HG03460 (cell line): ENCODE measurements around the gene PCDHGA9.
"Not testable (repeated sequence)": the region's sequence is repeated elsewhere in the genome, so short reads cannot be mapped to it uniquely, and the experiment has no call there.

Source experiments
- ATAC-seq: cut with Tn5 transposase; IDR thresholded peaks from one replicate; pipeline ENCODE4 v1.9.1; 2021; ENCODE audit not compliant: unreplicated experiment

PCDHGA9 gene

DNA sequence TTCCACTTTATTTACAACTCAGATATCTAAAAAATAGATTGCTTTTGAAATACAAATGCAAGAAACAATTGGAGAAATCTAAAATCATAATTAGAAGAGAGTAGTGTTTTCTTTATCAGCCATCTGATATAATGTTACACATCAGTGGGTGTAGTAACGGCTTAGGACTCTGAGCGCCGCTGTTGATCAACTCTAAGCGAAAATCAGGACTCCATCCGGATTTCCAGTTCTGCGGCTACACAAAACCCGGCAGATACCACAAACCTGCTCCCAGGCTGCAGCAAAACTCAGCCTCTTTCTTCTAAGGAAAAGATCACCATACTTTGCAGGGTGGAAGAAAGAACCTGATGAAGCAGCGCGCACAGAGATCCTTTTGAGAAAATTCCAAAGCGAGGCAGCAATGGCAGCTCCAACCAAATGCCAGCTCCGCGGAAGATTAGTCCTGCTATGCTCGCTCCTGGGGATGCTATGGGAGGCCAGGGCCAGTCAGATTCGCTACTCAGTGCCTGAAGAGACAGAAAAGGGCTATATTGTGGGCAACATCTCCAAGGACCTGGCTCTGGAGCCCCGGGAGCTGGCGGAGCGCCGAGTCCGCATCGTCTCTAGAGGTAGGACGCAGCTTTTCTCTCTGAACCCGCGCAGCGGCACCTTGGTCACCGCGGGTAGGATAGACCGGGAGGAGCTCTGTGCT is at the start of gene PCDHGA9:
Gene PCDHGA9, plus strand, starts transcription at position 226 of the 691 bp plus-strand sequence. Its CDS starts 175 bp downstream, at position 401.
- no peak for ATAC-seq

DNA sequence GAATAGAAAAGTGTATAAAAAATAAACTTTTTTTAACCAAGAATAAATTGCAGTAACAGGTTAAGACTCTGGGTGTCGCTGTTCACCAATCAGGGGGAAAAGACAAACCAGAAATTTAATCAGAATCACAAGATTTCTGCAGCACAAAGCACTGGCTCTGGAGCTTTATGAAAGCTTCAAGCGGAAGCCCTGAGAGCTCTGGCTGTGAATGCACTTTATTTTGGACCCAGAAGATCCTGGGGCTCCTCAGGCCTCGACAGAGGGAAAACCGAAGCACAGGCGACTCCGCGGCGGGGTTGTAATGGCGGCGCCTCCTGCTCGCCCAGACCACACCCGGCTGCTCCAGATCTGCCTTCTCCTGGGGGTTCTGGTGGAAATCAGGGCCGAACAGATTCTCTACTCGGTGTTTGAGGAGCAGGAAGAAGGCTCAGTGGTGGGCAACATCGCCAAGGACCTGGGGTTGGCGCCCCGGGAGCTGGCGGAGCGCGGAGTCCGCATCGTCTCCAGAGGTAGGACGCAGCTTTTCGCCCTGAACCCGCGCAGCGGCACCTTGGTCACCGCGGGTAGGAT is 47.6 kb upstream of the PCDHGA9 start, which contains the start of gene PCDHGA4:
Gene PCDHGA4, plus strand, starts transcription at position 122 of the 570 bp plus-strand sequence. Its CDS starts 87 bp downstream, at position 209.
- no peak for ATAC-seq

DNA sequence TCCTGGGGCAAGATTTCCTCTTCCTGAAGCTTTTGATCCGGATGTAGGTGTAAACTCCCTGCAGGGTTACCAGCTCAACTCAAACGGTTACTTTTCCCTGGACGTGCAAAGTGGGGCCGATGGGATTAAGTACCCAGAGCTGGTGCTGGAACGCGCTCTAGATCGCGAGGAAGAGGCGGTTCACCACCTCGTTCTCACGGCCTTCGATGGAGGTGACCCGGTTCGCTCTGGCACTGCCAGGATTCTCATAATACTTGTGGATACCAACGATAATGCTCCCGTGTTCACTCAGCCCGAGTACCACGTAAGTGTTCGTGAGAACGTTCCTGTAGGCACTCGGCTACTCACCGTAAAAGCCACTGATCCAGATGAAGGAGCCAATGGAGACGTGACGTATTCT is 46.9 kb upstream of the PCDHGA9 start:
- no peak for ATAC-seq

DNA sequence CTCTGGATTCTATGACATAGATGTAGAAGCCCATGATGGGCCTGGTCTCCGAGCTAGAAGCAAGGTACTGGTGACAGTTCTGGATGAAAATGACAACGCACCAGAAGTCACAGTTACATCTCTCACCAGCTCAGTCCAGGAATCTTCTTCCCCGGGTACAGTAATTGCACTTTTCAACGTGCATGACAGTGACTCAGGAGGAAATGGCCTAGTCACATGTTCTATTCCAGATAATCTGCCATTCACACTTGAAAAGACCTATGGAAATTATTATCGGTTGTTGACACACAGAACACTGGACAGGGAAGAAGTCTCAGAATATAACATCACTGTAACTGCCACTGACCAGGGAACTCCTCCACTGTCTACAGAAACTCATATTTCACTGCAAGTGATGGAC is 46.4 kb upstream of the PCDHGA9 start:
- ATAC-seq = no peak

DNA sequence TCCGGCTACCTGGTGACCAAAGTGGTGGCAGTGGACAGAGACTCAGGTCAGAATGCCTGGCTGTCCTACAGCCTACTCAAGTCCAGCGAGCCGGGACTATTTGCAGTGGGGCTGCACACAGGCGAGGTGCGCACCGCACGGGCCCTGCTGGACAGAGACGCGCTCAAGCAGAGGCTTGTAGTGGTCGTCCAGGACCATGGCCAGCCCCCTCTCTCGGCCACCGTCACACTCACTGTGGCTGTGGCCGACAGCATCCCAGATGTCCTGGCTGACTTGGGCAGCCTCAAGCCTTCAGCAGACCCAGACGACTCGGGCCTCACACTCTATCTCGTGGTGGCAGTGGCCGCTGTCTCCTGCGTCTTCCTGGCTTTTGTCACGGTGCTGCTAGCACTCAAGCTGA is 45.6 kb upstream of the PCDHGA9 start:
- no peak for ATAC-seq

DNA sequence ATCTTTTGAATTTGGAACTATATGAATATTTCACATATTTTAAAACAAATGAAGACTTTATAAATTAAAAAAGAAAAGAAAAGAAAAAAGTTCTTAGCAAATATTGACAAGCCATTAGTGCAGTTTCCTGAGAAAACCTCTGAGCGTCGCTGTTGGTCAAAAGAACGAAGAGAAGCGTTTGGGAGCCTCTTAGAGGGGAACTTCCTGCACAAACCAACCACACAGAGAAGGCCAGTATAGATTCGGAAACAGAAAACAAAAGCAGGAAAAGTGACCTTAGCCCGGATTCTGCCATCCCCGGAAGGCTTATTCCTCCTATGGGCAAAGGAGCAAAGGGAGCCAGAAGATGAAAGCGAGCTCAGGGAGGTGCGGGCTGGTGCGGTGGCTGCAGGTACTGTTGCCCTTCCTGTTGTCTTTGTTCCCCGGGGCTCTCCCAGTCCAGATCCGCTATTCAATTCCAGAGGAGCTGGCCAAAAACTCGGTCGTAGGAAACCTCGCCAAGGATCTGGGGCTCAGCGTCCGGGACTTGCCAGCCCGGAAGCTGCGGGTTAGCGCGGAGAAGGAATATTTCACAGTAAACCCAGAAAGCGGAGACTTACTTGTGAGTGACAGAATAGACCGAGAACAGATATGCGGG is 42.7 kb upstream of the PCDHGA9 start, which contains the start of gene PCDHGB2:
Gene PCDHGB2, plus strand, starts transcription at position 205 of the 637 bp plus-strand sequence. Its CDS starts 142 bp downstream, at position 347.
- ATAC-seq = no peak

DNA sequence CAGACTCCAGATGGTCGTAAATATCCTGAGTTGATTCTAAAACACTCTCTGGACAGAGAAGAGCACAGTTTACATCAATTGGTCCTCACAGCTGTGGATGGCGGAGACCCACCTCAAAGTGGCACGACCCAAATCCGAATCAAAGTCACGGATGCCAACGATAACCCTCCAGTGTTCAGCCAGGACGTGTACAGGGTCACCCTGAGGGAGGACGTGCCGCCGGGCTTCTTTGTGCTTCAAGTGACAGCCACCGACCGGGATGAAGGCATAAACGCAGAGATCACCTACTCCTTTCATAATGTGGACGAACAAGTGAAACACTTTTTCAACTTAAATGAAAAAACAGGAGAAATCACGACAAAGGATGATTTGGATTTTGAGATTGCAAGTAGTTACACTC is 41.9 kb upstream of the PCDHGA9 start:
- no peak for ATAC-seq

DNA sequence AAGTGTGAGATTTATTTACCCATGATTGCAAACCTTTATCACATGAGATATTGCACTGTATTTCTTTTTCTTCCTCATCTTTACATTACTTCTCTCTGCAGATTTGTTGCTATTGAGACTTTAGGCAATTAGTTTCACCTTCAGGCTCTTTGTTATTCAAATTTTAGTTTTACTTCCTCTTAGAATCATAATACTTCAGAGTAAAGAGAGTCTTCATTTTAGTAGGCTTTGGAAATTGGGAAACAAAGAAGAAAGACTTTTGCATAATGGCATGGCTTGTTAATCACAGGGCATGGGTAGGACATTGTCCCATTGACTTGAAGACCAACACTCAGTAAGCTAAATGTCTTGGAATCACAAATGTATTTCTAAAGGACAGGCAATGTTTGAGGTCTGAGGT is 39.9 kb upstream of the PCDHGA9 start:
- no peak for ATAC-seq

DNA sequence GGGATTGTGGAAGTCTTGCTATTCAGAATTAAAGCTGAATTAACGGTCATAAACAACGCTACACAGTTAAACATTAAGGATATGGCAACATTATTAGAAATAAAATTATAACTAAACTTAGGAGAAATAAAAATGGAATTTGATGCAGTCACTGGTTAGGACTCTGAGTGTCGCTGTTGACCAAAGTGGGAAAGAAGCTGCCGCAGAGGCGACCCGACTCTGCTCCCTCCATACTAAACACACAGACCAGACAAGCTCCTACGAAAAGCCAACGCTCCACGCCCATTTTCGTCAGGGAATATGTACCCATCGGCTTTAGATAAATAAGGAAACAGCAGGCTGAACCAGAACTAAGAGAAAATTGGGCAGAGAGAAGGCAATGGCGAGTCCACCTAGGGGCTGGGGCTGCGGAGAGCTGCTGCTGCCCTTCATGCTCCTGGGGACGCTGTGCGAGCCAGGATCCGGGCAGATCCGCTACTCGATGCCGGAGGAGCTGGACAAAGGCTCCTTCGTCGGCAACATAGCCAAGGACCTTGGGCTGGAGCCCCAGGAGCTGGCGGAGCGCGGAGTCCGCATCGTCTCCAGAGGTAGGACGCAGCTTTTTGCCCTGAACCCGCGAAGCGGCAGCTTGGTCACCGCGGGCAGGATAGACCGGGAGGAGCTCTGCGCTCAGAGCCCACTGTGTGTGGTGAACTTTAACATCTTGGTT is 38.5 kb upstream of the PCDHGA9 start, which contains the start of gene PCDHGA5:
Gene PCDHGA5, plus strand, starts transcription at position 211 of the 709 bp plus-strand sequence. Its CDS starts 169 bp downstream, at position 380.
- ATAC-seq = no peak

DNA sequence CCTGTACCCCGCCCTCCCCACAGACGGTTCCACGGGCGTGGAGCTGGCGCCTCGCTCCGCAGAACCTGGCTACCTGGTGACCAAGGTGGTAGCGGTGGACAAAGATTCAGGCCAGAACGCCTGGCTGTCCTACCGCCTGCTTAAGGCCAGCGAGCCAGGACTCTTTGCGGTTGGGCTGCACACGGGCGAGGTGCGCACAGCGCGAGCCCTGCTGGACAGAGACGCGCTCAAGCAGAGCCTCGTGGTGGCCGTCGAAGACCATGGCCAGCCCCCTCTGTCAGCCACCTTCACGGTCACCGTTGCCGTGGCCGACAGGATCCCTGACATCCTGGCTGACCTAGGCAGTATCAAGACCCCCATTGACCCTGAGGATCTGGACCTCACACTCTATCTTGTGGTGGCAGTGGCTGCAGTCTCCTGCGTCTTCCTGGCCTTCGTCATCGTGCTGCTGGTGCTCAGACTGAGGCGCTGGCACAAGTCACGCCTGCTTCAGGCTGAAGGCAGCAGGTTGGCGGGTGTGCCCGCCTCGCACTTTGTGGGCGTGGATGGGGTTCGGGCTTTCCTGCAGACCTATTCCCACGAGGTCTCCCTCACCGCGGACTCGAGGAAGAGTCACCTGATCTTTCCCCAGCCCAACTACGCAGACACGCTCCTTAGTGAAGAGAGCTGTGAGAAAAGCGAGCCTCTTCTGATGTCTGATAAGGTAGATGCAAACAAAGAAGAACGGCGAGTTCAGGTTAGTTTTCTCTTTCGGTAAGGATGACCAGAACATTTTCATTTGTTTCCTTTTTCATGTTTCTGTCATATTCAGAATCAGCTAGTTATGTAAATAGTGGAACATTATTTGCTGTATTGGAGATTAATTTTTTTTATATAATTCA is 36.3 kb upstream of the PCDHGA9 start:
- ATAC-seq = no peak

DNA sequence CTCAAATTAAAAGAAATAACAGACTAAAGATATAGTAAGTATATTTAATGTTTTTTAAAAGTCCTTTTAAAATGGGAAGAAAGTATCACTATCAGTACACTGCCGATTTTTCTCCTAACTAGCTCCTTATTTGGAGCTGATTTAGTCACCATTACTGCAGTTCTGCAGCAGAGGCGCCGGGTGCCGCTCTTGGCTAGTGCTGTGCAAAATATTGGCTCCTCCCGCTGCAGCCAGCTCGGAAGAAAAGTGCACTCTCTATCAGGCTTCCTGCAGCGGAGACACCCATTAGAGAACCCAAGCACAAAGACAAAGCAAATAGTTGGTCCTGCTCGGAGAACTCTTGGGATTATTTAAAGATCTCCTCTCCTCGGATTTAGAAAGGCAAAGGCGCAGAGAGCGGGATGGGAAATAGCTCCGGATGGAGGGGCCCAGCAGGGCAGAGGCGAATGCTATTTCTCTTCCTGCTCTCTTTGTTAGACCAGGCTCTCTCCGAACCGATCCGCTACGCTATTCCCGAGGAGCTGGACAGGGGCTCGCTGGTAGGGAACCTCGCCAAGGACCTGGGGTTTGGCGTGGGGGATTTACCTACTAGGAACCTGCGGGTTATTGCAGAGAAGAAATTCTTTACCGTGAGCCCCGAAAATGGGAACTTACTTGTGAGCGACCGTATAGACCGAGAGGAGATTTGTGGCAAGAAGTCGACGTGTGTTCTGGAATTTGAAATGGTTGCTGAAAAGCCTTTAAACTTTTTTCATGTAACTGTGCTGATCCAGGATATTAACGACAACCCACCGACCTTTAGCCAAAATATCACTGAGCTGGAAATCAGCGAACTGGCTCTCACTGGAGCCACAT is 32.4 kb upstream of the PCDHGA9 start, which contains the start of gene PCDHGB3:
Gene PCDHGB3, plus strand, starts transcription at position 249 of the 855 bp plus-strand sequence. Its CDS starts 153 bp downstream, at position 402.
- peak; percentile 88 for ATAC-seq

DNA sequence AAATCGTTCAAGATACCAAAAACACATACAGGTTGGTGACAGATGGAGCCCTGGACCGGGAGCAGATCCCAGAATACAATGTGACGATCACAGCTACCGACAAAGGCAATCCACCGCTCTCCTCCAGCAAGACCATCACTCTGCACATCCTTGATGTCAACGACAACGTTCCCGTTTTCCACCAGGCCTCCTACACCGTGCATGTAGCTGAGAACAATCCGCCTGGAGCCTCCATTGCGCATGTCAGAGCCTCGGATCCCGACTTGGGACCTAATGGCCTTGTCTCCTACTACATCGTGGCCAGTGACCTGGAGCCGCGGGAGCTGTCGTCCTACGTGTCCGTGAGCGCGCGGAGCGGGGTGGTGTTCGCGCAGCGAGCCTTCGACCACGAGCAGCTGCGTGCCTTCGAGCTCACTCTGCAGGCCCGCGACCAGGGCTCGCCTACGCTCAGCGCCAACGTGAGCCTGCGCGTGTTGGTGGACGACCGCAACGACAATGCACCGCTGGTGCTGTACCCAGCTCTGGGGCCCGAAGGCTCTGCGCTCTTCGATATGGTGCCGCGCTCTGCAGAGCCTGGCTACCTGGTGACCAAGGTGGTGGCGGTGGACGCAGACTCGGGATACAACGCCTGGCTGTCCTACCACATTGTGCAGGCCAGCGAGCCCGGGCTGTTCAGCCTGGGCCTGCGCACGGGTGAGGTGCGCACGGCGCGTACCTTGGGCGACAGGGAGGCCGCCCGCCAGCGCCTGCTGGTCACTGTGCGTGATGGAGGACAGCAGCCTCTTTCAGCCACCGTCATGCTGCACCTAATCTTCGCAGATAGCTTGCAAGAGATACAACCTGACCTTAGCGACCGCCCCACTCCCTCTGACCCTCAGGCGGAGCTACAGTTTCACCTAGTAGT is 30.8 kb upstream of the PCDHGA9 start:
- no peak for ATAC-seq

DNA sequence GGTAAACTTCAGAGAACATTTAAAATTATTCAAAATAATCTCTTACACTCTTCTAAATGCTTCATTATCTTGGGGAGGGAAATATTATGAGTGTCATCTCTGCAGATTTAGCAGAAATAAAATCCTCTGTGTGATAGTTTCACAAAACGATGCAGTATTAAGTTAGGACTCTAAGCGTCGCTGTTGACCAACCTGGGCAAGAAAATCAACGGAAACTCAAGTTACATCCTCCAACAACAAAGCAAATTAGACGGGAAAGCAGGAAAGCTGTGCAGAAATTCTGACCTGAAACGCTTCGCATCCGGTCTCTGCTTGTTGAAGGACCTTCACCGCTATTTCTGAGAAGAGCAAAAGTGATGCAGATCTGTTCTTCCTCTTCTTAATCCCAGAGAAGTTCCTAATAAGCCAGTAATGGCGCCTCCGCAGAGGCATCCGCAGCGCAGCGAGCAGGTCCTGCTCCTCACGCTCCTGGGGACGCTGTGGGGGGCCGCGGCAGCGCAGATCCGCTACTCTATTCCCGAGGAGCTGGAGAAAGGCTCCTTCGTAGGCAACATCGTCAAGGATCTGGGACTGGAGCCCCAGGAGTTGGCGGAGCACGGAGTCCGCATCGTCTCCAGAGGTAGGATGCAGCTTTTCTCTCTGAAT is 28.8 kb upstream of the PCDHGA9 start, which contains the start of gene PCDHGA6:
Gene PCDHGA6, plus strand, starts transcription at position 219 of the 645 bp plus-strand sequence. Its CDS starts 193 bp downstream, at position 412.
- ATAC-seq = no peak

DNA sequence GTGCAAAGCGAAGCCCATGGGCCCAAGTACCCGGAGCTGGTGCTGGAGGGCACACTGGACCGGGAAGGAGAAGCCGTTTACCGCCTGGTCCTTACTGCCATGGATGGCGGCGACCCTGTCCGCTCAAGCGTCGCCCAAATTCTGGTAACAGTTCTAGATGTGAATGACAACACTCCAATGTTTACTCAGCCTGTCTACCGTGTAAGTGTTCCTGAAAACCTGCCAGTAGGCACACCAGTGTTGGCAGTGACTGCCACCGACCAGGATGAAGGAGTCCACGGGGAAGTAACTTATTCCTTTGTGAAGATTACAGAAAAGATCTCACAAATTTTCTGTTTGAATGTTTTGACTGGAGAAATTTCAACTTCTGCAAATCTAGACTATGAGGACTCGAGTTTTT is 28.0 kb upstream of the PCDHGA9 start:
- no peak for ATAC-seq

DNA sequence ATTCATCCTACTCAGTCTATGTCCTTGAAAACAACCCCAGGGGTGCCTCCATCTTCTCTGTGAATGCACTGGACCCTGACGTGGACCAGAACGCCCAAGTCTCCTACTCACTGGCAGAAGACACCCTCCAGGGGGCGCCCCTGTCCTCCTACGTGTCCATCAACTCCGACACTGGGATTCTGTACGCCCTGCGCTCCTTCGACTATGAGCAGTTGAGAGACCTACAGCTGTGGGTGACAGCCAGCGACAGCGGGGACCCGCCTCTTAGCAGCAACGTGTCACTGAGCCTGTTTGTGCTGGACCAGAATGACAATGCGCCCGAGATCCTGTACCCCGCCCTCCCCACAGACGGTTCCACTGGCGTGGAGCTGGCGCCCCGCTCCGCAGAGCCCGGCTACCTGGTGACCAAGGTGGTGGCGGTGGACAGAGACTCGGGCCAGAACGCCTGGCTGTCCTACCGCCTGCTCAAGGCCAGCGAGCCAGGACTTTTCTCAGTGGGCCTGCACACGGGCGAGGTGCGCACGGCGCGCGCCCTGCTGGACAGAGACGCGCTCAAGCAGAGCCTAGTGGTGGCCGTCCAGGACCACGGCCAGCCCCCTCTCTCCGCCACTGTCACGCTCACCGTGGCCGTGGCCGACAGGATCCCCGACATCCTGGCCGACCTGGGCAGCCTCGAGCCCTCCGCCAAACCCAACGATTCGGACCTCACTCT is 27.0 kb upstream of the PCDHGA9 start:
- ATAC-seq = not testable (repeated sequence)

DNA sequence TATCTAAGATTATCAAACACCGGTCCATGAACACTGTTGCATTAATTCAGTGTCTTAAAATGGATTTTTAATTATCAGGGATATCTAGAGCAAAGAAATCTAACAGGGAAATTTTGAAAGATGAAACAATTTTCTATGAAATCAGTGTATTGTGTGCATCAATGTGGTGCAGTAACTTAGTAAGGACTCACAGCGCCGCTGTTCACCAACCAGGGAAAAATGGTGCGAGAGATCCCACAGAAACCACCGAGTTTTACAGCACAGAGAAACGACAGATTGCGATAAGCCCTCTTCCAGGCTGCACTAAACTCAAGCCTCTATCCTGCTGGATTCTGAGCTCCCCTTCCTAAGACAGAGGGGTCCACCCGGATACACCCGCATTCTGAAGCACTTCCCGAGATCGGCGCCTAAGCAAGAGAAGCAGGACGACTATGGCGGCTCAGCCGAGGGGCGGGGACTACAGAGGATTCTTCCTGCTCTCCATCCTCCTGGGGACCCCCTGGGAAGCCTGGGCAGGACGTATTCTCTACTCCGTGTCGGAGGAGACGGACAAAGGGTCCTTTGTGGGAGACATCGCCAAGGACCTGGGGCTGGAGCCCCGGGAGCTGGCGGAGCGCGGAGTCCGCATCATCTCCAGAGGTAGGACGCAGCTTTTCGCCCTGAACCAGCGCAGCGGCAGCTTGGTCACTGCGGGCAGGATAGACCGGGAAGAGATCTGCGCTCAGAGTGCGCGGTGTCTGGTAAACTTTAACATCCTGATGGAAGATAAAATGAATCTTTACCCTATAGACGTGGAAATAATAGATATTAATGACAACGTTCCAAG is 19.9 kb upstream of the PCDHGA9 start, which contains the start of gene PCDHGA7:
Gene PCDHGA7, plus strand, starts transcription at position 274 of the 826 bp plus-strand sequence. Its CDS starts 158 bp downstream, at position 432.
- no peak for ATAC-seq
